GM23338 (cell line): ENCODE data around the gene ADAMTS7. TPM values are rescaled to one million over a fixed set of nuclear protein-coding genes. Genes with fewer than 3 reads are reported as not detected.
"Not testable (repeated sequence)": the region's sequence is repeated elsewhere in the genome, so short reads cannot be mapped to it uniquely, and the experiment has no call there.

Source experiments
- ATAC-seq: fragments of 200-7000 bp; cut with Tn5 transposase; 3 replicates; pipeline ENCODE4 v1.9.1; 2020
- DNase-seq: peaks from one replicate; pipeline ENCODE4 v3.0.0-alpha.2; 2015; ENCODE audit warnings: low spot score
- H2AFZ ChIP-seq: fragments of 200-600 bp; sonication (generic); 2 replicates; pipeline ENCODE4 v1.8.0; 2016; ENCODE audit warnings: antibody characterized with exemption, mild to moderate bottlenecking, moderate library complexity
- H3F3A ChIP-seq: fragments of 200-600 bp; sonication (generic); replicated peaks from 2 replicates; pipeline ENCODE4 v1.8.0; 2017; ENCODE audit warnings: antibody characterized with exemption, mixed run types, low read depth
- H3K27ac ChIP-seq: fragments of 200-600 bp; sonication (generic); 2 replicates; pipeline ENCODE4 v1.6.1; 2016; ENCODE audit warnings: low read depth
- H3K27me3 ChIP-seq: fragments of 200-600 bp; sonication (generic); 2 replicates; pipeline ENCODE4 v1.8.0; 2016; ENCODE audit warnings: mild to moderate bottlenecking, mixed run types, moderate library complexity; ENCODE audit not compliant: insufficient read depth
- H3K36me3 ChIP-seq: fragments of 200-600 bp; sonication (generic); 2 replicates; pipeline ENCODE4 v1.8.0; 2016; ENCODE audit warnings: mild to moderate bottlenecking; ENCODE audit not compliant: insufficient read depth
- H3K4me1 ChIP-seq: fragments of 200-600 bp; sonication (generic); 2 replicates; pipeline ENCODE4 v1.8.0; 2016; ENCODE audit warnings: mild to moderate bottlenecking, moderate library complexity; ENCODE audit not compliant: insufficient read depth
- H3K4me2 ChIP-seq: fragments of 200-600 bp; sonication (generic); 2 replicates; pipeline ENCODE4 v1.7.1; 2017; ENCODE audit warnings: mixed run types
- H3K4me3 ChIP-seq: fragments of 200-600 bp; sonication (generic); 2 replicates; pipeline ENCODE4 v1.6.1; 2016; ENCODE audit warnings: mixed run types
- H3K79me2 ChIP-seq: fragments of 200-600 bp; sonication (generic); replicated peaks from 2 replicates; pipeline ENCODE4 v1.8.0; 2017; ENCODE audit warnings: mild to moderate bottlenecking; ENCODE audit not compliant: insufficient read depth
- H3K9me2 ChIP-seq: fragments of 200-600 bp; sonication (generic); 2 replicates; pipeline ENCODE4 v1.8.0; 2017; ENCODE audit not compliant: insufficient read depth
- H4K20me1 ChIP-seq: fragments of 200-600 bp; sonication (generic); replicated peaks from 2 replicates; pipeline ENCODE4 v1.8.0; 2017; ENCODE audit warnings: mild to moderate bottlenecking; ENCODE audit not compliant: insufficient read depth
- H3K27ac Mint-ChIP-seq: 2 replicates; pipeline ENCODE4 v1.8.0; 2020; ENCODE audit warnings: inconsistent platforms, mild to moderate bottlenecking, moderate library complexity, mixed read lengths
- H3K27me3 Mint-ChIP-seq: 3 replicates; pipeline ENCODE4 v1.8.0; 2022; ENCODE audit warnings: low read depth, mild to moderate bottlenecking, moderate library complexity, mixed read lengths, inconsistent platforms; ENCODE audit not compliant: insufficient read depth, poor library complexity
- H3K36me3 Mint-ChIP-seq: 3 replicates; pipeline ENCODE4 v1.8.0; 2021; ENCODE audit warnings: low read depth, mild to moderate bottlenecking, inconsistent platforms, moderate library complexity, mixed read lengths
- H3K4me1 Mint-ChIP-seq: 3 replicates; pipeline ENCODE4 v1.8.0; 2020; ENCODE audit warnings: mild to moderate bottlenecking, inconsistent platforms, mixed read lengths
- H3K4me3 Mint-ChIP-seq: 3 replicates; pipeline ENCODE4 v1.8.0; 2021; ENCODE audit warnings: moderate library complexity, mild to moderate bottlenecking, inconsistent platforms, mixed read lengths
- H3K9me3 Mint-ChIP-seq: 3 replicates; pipeline ENCODE4 v1.8.0; 2020; ENCODE audit warnings: moderate library complexity, mild to moderate bottlenecking, inconsistent platforms, mixed read lengths
- CREB1 ChIP-seq: fragments of 250-450 bp; sonication (Bioruptor Pico); IDR thresholded peaks from 2 replicates; pipeline ENCODE4 v1.5.0; 2020; ENCODE audit warnings: low read depth, mild to moderate bottlenecking, moderate library complexity
- CTCF ChIP-seq, 2 experiments: fragments of 200-600 bp in 1 of 2; sonication (generic) in 1 of 2; conservative IDR thresholded peaks; 2 replicates each; pipeline versions ENCODE4 v1.5.1 to v1.6.1; 2016 to 2017; ENCODE audit warnings: antibody characterized with exemption in 2 of 2, low read depth in 2 of 2, mild to moderate bottlenecking in 2 of 2, moderate library complexity in 1 of 2
- ETS1 ChIP-seq: IDR thresholded peaks from 2 replicates; pipeline ENCODE4 v1.6.1; 2016; ENCODE audit warnings: antibody characterized with exemption
- EZH2phosphoT487 ChIP-seq: fragments of 200-600 bp; sonication (generic); IDR thresholded peaks from one replicate; pipeline ENCODE4 v1.8.1; 2018; ENCODE audit warnings: antibody characterized with exemption; ENCODE audit not compliant: unreplicated experiment
- POLR2AphosphoS5 ChIP-seq: IDR thresholded peaks from 2 replicates; pipeline ENCODE4 v1.6.1; 2016; ENCODE audit warnings: antibody characterized with exemption, low read depth
- STAT1 ChIP-seq: IDR thresholded peaks from one replicate; pipeline ENCODE4 v1.6.1; 2016; ENCODE audit warnings: antibody characterized with exemption; ENCODE audit not compliant: unreplicated experiment
- polyA plus RNA-seq: library from polyadenylated mRNA; unstranded; fragments of >200 nt; fragmentation: Nextera tagmentation; extraction: Ambion mirVana; gene quantifications from 2 replicates; pipeline ENCODE4 v1.2.1, GENCODE V29; 2016
- total RNA-seq: library from RNA; depleted of rRNA; stranded (reverse); fragments of >200 nt; shearing (Covaris generic); gene quantifications from 2 replicates; pipeline ENCODE4 v1.2.3, GENCODE V29; 2014

Gene ADAMTS7
- total and polyA plus RNA-seq, 2 experiments from 2014 or later, result 11.6 to 52.7 TPM

GRCh38 chr15:78775472-78775871 lies 35.8 kb downstream of the ADAMTS7 start:
- no peak for ATAC-seq
- peaks cover 9% of the 10 kb centered on the region for H3K27me3 Mint-ChIP-seq
- TF ChIP-seq ETS1 (no peak), POLR2AphosphoS5 (no peak), EZH2phosphoT487 (no peak), CTCF (conservative IDR thresholded peaks at IDR 0.05; ENCODE audit: low read depth in 2 of 2) (no peak), CREB1 (CRISPR knock-in tag) (no peak), STAT1 (no peak)

GRCh38 chr15:78774451-78774990 lies 36.7 kb downstream of the ADAMTS7 start:
- not testable (repeated sequence) for H3K4me1 Mint-ChIP-seq, ATAC-seq, H3K9me3 Mint-ChIP-seq, H3K79me2 ChIP-seq, H3K9me2 ChIP-seq, H3K4me2 ChIP-seq, H3K4me3 Mint-ChIP-seq, H4K20me1 ChIP-seq, H3K27ac Mint-ChIP-seq, DNase-seq, H3K4me3 ChIP-seq, H3K27ac ChIP-seq, H3K36me3 Mint-ChIP-seq, H2AFZ ChIP-seq, H3F3A ChIP-seq, H3K4me1 ChIP-seq, H3K27me3 Mint-ChIP-seq, H3K27me3 ChIP-seq, H3K36me3 ChIP-seq

More at GRCh38 chr15:78775472-78775871, 35.8 kb downstream of the ADAMTS7 start:
- no peaks in the 10 kb centered on the region for H3K9me3 Mint-ChIP-seq
- no peak overlapping the region for H3K4me3 Mint-ChIP-seq
- Histone ChIP-seq H3K4me1 (no peaks in the 10 kb centered on the region), H3K27ac (no peak overlapping the region), H3K9me2 (no peaks in the 10 kb centered on the region), H3K79me2 (no peaks in the 10 kb centered on the region), H4K20me1 (no peaks in the 10 kb centered on the region), H2AFZ (no peak overlapping the region), H3K4me3 (no peak overlapping the region), H3K36me3 (no peaks in the 10 kb centered on the region), H3K4me2 (no peak overlapping the region), H3K27me3 (no peaks in the 10 kb centered on the region), H3F3A (no peaks in the 10 kb centered on the region)
- no peak for DNase-seq
- no peak overlapping the region for H3K27ac Mint-ChIP-seq
- peaks cover 6% of the 10 kb centered on the region; the same call in 1 of the 3 replicates for H3K36me3 Mint-ChIP-seq
- no peaks in the 10 kb centered on the region; the same call in 2 of the 3 replicates for H3K4me1 Mint-ChIP-seq

- not testable (repeated sequence) for H3K36me3 Mint-ChIP-seq, H3K4me3 ChIP-seq, H3K4me3 Mint-ChIP-seq, ATAC-seq, H3K4me1 ChIP-seq, H3K36me3 ChIP-seq, H3K4me1 Mint-ChIP-seq, H3K27ac ChIP-seq, H3F3A ChIP-seq, H3K79me2 ChIP-seq, H3K27me3 ChIP-seq, H3K9me2 ChIP-seq, H3K9me3 Mint-ChIP-seq, H3K27me3 Mint-ChIP-seq, DNase-seq, H3K4me2 ChIP-seq, H4K20me1 ChIP-seq, H3K27ac Mint-ChIP-seq, H2AFZ ChIP-seq
These were observed 37.4 kb downstream of the ADAMTS7 start for GRCh38 chr15:78773765-78774450.
